C4-2B (cell line): ENCODE data around the gene SLC6A11.

Experiments used
- H3K27ac ChIP-seq: fragments of 450-650 bp; 2 replicates; pipeline ENCODE4 v1.5.1; 2017
- CTCF ChIP-seq: fragments of 450-650 bp; conservative IDR thresholded peaks from 2 replicates; pipeline ENCODE4 v1.5.1; 2017; ENCODE audit warnings: mild to moderate bottlenecking
- ZFX ChIP-seq: fragments of 450-650 bp; IDR thresholded peaks from 2 replicates; pipeline ENCODE4 v1.6.1; 2017

SLC6A11 gene

DNA sequence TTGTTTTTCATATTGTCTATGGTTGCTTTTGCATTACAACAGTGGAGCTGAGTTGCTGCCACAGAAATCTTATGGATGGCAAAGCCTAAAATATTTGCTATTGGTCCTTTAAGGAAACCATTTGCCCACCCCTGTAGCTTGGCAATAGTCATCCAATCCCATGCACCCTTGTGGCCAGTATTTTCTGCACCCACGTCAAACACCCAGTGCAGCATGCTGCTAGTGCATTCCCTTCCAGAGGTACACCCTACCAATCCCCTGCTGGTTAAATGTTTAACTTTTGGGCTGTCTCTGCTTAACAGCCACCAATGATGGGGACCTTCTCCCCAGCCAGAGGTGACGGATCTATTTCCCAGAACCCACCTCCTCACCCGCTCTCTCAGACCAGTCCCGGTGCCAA lies 23.8 kb upstream of the SLC6A11 start:
- H3K27ac ChIP-seq: no peak overlapping the region
- TF ChIP-seq CTCF (no peak), ZFX (no peak)

DNA sequence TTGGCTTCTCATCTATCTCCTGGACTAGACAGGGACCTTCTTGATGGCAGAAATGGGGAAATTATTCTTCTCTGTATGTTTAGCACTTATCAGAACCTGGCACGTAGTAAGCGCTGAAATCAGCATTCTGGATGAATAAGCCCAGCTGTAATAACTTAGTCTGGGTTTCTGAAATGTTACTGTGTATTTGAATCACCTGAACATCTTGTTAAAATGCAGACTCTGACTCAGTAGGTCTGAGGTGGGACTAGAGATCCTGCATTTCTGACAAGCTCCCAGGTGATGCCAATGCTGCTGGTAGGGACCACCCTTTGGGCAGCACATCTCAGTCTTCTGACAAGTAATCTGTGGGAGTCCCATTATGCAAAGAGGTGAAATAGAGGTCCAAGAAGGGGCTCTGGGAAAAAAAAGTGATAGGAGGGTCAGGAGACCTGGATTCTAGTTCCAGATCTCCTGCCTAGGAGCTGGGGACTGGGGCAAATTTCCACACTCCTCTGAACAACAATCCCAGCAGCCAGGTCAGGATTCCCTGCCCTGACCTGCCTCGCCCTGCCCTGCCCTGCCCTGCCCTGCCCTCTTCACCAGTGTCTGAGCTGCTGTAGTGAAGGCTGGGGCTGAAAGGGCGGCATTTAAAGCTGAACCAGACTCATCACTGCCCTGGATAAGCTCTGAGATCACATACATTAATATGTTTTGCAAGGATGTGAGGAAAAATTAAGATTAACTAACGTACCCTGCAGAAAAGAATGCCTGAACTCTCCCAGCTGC lies 17.2 kb upstream of the SLC6A11 start:
- TF ChIP-seq ZFX (no peak), CTCF (no peak)
- H3K27ac ChIP-seq: no peak overlapping the region

GRCh38 chr3:10804183-10804648 lies 11.8 kb upstream of the SLC6A11 start:
- H3K27ac ChIP-seq: no peak overlapping the region
- TF ChIP-seq ZFX (no peak), CTCF (no peak)

GRCh38 chr3:10806006-10806405 lies 10.0 kb upstream of the SLC6A11 start:
- H3K27ac ChIP-seq: no peak overlapping the region
- no peak for TF ChIP-seq ZFX

DNA sequence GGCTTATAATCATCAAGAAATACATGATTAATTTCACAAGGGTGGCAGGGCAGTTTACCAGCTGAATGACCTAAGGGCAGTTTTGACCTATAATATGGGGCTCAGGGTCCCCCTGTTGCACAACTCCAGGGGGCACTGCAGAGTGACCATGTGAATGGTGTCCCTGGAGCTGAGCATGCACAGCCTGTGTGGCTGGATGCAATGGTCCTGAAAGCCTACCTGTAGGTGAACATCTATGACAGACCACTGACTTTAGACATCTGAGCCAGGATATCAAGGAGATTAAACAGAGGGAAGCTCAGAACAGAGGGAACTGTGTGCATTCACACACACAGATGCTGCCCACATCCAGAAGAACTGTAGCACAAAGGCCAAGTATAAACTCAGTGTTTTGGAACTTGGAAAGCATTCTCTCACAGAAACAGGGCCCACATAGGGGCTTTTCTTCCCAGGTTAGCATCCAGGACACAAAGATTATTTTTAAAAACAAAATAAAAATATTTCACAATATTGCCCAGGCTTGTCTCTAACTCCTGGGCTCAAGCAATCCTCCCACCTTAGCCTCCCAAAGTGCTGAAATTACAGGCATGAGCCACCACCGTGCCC lies 7.8 kb upstream of the SLC6A11 start:
- no peak for TF ChIP-seq CTCF
- no peak overlapping the region for H3K27ac ChIP-seq

GRCh38 chr3:10808974-10809373 lies 7.1 kb upstream of the SLC6A11 start:
- TF ChIP-seq CTCF: no peak
- no peak overlapping the region for H3K27ac ChIP-seq

DNA sequence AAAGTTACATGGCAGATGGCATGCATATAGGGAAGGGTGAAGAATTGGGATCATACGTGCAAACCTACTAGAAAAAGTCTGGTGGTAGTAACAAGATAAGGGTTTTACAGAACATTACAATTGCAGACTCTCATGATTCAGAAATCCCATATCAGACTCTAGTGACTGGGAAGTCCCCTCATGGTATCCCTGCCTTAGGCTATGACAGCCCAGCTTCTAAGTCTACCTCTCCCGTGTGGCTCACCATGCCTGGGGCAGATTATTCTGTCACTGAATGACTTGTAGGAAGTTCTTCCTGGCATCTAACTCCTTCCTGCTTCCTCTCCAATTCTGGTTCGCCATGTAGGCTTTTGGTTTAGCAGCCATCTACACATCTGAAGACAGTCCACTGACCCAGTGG lies 5.7 kb upstream of the SLC6A11 start:
- TF ChIP-seq ZFX (no peak), CTCF (no peak)
- no peak overlapping the region for H3K27ac ChIP-seq

DNA sequence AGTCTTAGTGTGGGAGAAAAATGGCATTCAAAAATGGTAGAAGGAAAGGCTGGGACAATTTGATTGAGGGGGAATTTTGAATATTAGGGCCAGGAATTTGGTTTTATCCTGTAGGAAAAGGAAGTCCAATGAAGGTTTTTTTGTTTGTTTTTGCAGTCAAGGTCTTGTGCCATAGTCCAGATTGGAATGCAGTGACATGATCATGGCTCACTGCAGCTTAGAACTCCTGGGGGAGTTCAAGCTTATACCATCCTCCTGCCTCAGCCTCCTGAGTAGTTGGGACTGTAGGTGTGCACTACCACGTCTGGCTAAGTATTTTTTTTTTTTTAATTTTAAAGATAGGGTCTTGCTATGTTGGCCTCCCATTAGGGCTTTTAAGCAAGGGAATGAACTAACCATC lies 2.6 kb upstream of the SLC6A11 start:
- no peak for TF ChIP-seq CTCF
- no peak for TF ChIP-seq ZFX
- no peak overlapping the region for H3K27ac ChIP-seq
